ENCODE measurements around the gene RNF113B.

DNA sequence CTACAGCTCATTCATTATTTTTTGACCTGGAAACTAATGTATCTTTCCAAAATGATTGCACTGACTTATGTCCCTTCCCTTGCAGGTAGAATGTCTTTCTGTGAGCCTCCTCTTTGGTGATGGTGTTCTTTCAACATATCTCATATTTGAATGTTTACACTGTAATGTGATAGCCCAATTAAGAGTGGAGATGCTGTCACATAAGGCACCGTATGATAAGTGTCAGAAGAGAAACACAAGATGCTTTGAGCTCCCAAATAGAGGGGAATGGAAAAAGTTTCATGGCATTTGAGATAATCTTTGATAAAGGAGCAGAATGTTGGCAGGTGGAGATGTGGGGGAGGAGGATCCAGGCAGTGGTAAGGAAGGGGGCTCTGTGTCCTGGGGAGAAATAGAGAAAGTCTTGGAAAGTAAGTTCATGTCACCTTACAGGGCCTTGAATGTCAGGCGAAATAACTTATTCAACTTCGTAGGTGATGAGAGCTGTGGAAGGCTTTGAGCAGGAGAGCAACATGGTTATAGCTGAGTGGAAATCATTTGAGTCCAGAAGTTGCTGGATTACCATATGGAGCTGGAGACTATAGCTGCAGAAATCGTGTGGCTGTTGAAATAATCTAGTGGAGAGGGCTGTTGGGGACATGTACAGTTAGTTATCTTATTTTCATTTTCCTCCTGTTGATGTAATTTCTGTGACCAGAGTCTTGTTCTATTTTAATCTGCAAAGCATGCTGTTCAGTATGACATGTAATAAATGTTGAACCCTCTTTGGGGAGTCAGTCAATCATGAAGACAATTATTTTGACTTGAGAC lies 10.3 kb upstream of the RNF113B start:
- TF ChIP-seq, protein P1, sequence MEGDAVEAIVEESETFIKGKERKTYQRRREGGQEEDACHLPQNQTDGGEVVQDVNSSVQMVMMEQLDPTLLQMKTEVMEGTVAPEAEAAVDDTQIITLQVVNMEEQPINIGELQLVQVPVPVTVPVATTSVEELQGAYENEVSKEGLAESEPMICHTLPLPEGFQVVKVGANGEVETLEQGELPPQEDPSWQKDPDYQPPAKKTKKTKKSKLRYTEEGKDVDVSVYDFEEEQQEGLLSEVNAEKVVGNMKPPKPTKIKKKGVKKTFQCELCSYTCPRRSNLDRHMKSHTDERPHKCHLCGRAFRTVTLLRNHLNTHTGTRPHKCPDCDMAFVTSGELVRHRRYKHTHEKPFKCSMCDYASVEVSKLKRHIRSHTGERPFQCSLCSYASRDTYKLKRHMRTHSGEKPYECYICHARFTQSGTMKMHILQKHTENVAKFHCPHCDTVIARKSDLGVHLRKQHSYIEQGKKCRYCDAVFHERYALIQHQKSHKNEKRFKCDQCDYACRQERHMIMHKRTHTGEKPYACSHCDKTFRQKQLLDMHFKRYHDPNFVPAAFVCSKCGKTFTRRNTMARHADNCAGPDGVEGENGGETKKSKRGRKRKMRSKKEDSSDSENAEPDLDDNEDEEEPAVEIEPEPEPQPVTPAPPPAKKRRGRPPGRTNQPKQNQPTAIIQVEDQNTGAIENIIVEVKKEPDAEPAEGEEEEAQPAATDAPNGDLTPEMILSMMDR (conservative IDR thresholded peaks at IDR 0.05; ENCODE audit: low read depth in 2 of 2) = no peak
- TF ChIP-seq EZH2phosphoT487 (IDR thresholded peaks at IDR 0.05; ENCODE audit: unreplicated experiment) (no peak), POLR2AphosphoS5 (IDR thresholded peaks at IDR 0.05; ENCODE audit: low read depth) (no peak), EZH2 (IDR thresholded peaks at IDR 0.05; ENCODE audit: low read depth, unreplicated experiment) (no peak), ZNF114 (CRISPR knock-in tag; IDR thresholded peaks at IDR 0.05) (no peak)
- TF ChIP-seq, protein P2, sequence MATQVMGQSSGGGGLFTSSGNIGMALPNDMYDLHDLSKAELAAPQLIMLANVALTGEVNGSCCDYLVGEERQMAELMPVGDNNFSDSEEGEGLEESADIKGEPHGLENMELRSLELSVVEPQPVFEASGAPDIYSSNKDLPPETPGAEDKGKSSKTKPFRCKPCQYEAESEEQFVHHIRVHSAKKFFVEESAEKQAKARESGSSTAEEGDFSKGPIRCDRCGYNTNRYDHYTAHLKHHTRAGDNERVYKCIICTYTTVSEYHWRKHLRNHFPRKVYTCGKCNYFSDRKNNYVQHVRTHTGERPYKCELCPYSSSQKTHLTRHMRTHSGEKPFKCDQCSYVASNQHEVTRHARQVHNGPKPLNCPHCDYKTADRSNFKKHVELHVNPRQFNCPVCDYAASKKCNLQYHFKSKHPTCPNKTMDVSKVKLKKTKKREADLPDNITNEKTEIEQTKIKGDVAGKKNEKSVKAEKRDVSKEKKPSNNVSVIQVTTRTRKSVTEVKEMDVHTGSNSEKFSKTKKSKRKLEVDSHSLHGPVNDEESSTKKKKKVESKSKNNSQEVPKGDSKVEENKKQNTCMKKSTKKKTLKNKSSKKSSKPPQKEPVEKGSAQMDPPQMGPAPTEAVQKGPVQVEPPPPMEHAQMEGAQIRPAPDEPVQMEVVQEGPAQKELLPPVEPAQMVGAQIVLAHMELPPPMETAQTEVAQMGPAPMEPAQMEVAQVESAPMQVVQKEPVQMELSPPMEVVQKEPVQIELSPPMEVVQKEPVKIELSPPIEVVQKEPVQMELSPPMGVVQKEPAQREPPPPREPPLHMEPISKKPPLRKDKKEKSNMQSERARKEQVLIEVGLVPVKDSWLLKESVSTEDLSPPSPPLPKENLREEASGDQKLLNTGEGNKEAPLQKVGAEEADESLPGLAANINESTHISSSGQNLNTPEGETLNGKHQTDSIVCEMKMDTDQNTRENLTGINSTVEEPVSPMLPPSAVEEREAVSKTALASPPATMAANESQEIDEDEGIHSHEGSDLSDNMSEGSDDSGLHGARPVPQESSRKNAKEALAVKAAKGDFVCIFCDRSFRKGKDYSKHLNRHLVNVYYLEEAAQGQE (IDR thresholded peaks at IDR 0.05; ENCODE audit: unreplicated experiment) = no peak
